Measurements from ENCODE around the gene GPC3. TPM values are rescaled to one million over a fixed set of nuclear protein-coding genes. Genes with fewer than 3 reads are reported as not detected.

The GPC3 gene
- total RNA-seq, 2 donors from 2014 or later = 2.7 to 5.2 TPM

GRCh38 chrX:133789829-133790228, 195.6 kb downstream of the GPC3 start:
- Histone ChIP-seq H3K4me1 (replicated peaks) (no peaks in the 10 kb centered on the region), H3K27ac (no peak overlapping the region), H3K4me3 (no peak overlapping the region), H3K9me3 (no peaks in the 10 kb centered on the region), H3K36me3 (no peaks in the 10 kb centered on the region), H3K27me3 (replicated peaks; ENCODE audit: insufficient read depth) (no peaks in the 10 kb centered on the region)
- no peak for DNase-seq (ENCODE audit: low spot score)
- intact Hi-C loops (cut with DNase I) = loop anchor here (5.0 kb wide), 2 partner anchors 237 to 607 kb away; no protein-coding TSS in a partner anchor
- TF ChIP-seq POLR2A (IDR thresholded peaks at IDR 0.05) (no peak), POLR2AphosphoS5 (IDR thresholded peaks at IDR 0.05) (no peak), CTCF (IDR thresholded peaks at IDR 0.05) (no peak)
- WGBS = 48% methylated on average over 3 of the region's 3 CpGs

GRCh38 chrX:133786382-133786781, 199.0 kb downstream of the GPC3 start:
- DNase-seq (ENCODE audit: low spot score) = no peak
- no peaks in the 10 kb centered on the region for H3K27me3 ChIP-seq (replicated peaks; ENCODE audit: insufficient read depth)
- H3K4me1 ChIP-seq (replicated peaks) = no peaks in the 10 kb centered on the region
- TF ChIP-seq POLR2A (IDR thresholded peaks at IDR 0.05) (no peak), POLR2AphosphoS5 (IDR thresholded peaks at IDR 0.05) (no peak), CTCF (IDR thresholded peaks at IDR 0.05) (no peak)
- no peaks in the 10 kb centered on the region for H3K9me3 ChIP-seq
- WGBS = 75% methylated on average over 8 of the region's 8 CpGs
- H3K36me3 ChIP-seq = no peaks in the 10 kb centered on the region
- H3K4me3 ChIP-seq = no peak overlapping the region
- H3K27ac ChIP-seq = no peak overlapping the region
- intact Hi-C loops (cut with DNase I) = no loop called here

GRCh38 chrX:133783274-133783673, 202.1 kb downstream of the GPC3 start:
- Histone ChIP-seq H3K36me3 (no peaks in the 10 kb centered on the region), H3K27me3 (replicated peaks; ENCODE audit: insufficient read depth) (no peaks in the 10 kb centered on the region), H3K9me3 (no peaks in the 10 kb centered on the region), H3K27ac (no peak overlapping the region), H3K4me3 (no peak overlapping the region), H3K4me1 (replicated peaks) (no peaks in the 10 kb centered on the region)
- intact Hi-C loops (cut with DNase I) = no loop called here
- no peak for DNase-seq (ENCODE audit: low spot score)
- TF ChIP-seq POLR2A (IDR thresholded peaks at IDR 0.05) = no peak
- TF ChIP-seq POLR2AphosphoS5 (IDR thresholded peaks at IDR 0.05) = no peak
- TF ChIP-seq CTCF (IDR thresholded peaks at IDR 0.05) = no peak
- 63% methylated on average over 2 of the region's 2 CpGs for WGBS

- Histone ChIP-seq H3K36me3 (no peaks in the 10 kb centered on the region), H3K9me3 (no peaks in the 10 kb centered on the region), H3K4me1 (replicated peaks) (no peaks in the 10 kb centered on the region), H3K4me3 (no peak overlapping the region), H3K27ac (no peak overlapping the region), H3K27me3 (replicated peaks; ENCODE audit: insufficient read depth) (no peaks in the 10 kb centered on the region)
- DNase-seq (ENCODE audit: low spot score) = no peak
- intact Hi-C loops (cut with DNase I) = no loop called here
- WGBS = 100% methylated on average over 1 of the region's 1 CpG
- TF ChIP-seq CTCF (IDR thresholded peaks at IDR 0.05) (no peak), POLR2AphosphoS5 (IDR thresholded peaks at IDR 0.05) (no peak), POLR2A (IDR thresholded peaks at IDR 0.05) (no peak)
Observed at GRCh38 chrX:133781174-133781573, 204.2 kb downstream of the GPC3 start.

- Histone ChIP-seq H3K27ac (no peak overlapping the region), H3K27me3 (replicated peaks; ENCODE audit: insufficient read depth) (no peaks in the 10 kb centered on the region), H3K4me3 (no peak overlapping the region), H3K9me3 (no peaks in the 10 kb centered on the region), H3K4me1 (replicated peaks) (no peaks in the 10 kb centered on the region), H3K36me3 (no peaks in the 10 kb centered on the region)
- 72% methylated on average over 7 of the region's 7 CpGs for WGBS
- intact Hi-C loops (cut with DNase I) = no loop called here
- TF ChIP-seq POLR2A (IDR thresholded peaks at IDR 0.05) (no peak), CTCF (IDR thresholded peaks at IDR 0.05) (no peak), POLR2AphosphoS5 (IDR thresholded peaks at IDR 0.05) (no peak)
- no peak for DNase-seq (ENCODE audit: low spot score)
Observed at GRCh38 chrX:133776072-133776471, 209.3 kb downstream of the GPC3 start.
